Nephron (organoid): ENCODE data around the gene LSM2.
"Not testable (repeated sequence)": the region's sequence is repeated elsewhere in the genome, so short reads cannot be mapped to it uniquely, and the experiment has no call there.

Source experiments
- H3K27ac Mint-ChIP-seq, 3 experiments: 2 replicates each; pipeline ENCODE4 v1.8.0; 2020; ENCODE audit warnings: mixed read lengths in 3 of 3, mild to moderate bottlenecking in 2 of 3, moderate library complexity in 1 of 3
- H3K27me3 Mint-ChIP-seq: 2 replicates; pipeline ENCODE4 v1.8.0; 2021; ENCODE audit warnings: low read depth, mild to moderate bottlenecking, moderate library complexity, mixed read lengths
- H3K36me3 Mint-ChIP-seq: 2 replicates; pipeline ENCODE4 v1.8.0; 2020; ENCODE audit warnings: low read depth, mixed read lengths
- H3K4me1 Mint-ChIP-seq: 2 replicates; pipeline ENCODE4 v1.8.0; 2020; ENCODE audit warnings: mixed read lengths
- H3K4me3 Mint-ChIP-seq, 3 experiments: 2 replicates each; pipeline ENCODE4 v1.8.0; 2020; ENCODE audit warnings: mild to moderate bottlenecking in 3 of 3, mixed read lengths in 3 of 3, moderate library complexity in 2 of 3
- H3K9me3 Mint-ChIP-seq: 2 replicates; pipeline ENCODE4 v1.8.0; 2020; ENCODE audit warnings: mixed read lengths
- CTCF ChIP-seq, 3 experiments: fragments of 200-600 bp; sonication (generic); IDR thresholded peaks; one replicate each; pipeline ENCODE4 v1.5.0; 2021; ENCODE audit warnings: antibody characterized with exemption in 3 of 3; ENCODE audit not compliant: unreplicated experiment in 3 of 3

Gene LSM2

DNA sequence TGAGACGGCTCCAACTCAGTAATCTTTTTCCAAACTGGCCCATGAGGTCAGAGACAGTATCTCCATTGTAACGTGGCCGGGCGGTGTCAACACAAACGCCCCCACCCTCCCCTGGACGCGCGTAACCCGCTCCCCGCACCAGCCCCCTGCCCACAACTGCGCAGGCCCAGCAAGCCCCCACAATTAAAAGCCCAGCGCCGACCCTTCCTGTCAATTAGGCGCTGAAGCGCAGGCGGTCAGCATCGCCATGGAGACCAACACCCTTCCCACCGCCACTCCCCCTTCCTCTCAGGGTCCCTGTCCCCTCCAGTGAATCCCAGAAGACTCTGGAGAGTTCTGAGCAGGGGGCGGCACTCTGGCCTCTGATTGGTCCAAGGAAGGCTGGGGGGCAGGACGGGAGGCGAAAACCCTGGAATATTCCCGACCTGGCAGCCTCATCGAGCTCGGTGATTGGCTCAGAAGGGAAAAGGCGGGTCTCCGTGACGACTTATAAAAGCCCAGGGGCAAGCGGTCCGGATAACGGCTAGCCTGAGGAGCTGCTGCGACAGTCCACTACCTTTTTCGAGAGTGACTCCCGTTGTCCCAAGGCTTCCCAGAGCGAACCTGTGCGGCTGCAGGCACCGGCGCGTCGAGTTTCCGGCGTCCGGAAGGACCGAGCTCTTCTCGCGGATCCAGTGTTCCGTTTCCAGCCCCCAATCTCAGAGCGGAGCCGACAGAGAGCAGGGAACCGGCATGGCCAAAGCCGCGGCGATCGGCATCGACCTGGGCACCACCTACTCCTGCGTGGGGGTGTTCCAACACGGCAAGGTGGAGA, 8.5 kb upstream of the LSM2 start, which contains the start of the genes HSPA1A and HSPA1L:
Gene HSPA1A, plus strand, starts transcription at position 519 of the 814 bp plus-strand sequence. Its CDS starts 214 bp downstream, at position 733.
Gene HSPA1L, minus strand, starts transcription at position 259 of the 814 bp plus-strand sequence. CDS start 3,311 bp downstream, outside the sequence.
- peak within 1 kb of the TSS; percentile 89 to 90 (median 89) for H3K4me3 Mint-ChIP-seq
- H3K27ac Mint-ChIP-seq = peak within 1 kb of the TSS; percentile 99
- no peak for TF ChIP-seq CTCF (IDR thresholded peaks at IDR 0.05; ENCODE audit: unreplicated experiment in 3 of 3)
- peaks cover 14% of the 10 kb centered on the region for H3K9me3 Mint-ChIP-seq
- H3K4me1 Mint-ChIP-seq = peaks cover 30% of the 10 kb centered on the region
- H3K27me3 Mint-ChIP-seq = no peaks in the 10 kb centered on the region
- peaks cover 11% of the 10 kb centered on the region for H3K36me3 Mint-ChIP-seq

- peak overlapping the region; percentile 99 for H3K27ac Mint-ChIP-seq
- peaks cover 11% of the 10 kb centered on the region for H3K36me3 Mint-ChIP-seq
- H3K4me1 Mint-ChIP-seq = peaks cover 24% of the 10 kb centered on the region
- H3K9me3 Mint-ChIP-seq = peaks cover 14% of the 10 kb centered on the region
- H3K4me3 Mint-ChIP-seq = peak overlapping the region; percentile 89 to 90 (median 89)
- no peaks in the 10 kb centered on the region for H3K27me3 Mint-ChIP-seq
- TF ChIP-seq CTCF (IDR thresholded peaks at IDR 0.05; ENCODE audit: unreplicated experiment in 3 of 3) = no peak
Observed at GRCh38 chr6:31814677-31815024, 7.9 kb upstream of the LSM2 start.

- H3K36me3 Mint-ChIP-seq = peaks cover 11% of the 10 kb centered on the region
- peaks cover 20% of the 10 kb centered on the region for H3K4me1 Mint-ChIP-seq
- peak overlapping the region; percentile 99 for H3K27ac Mint-ChIP-seq
- peak overlapping the region; percentile 89 to 90 (median 89) for H3K4me3 Mint-ChIP-seq
- H3K27me3 Mint-ChIP-seq = no peaks in the 10 kb centered on the region
- peaks cover 11% of the 10 kb centered on the region for H3K9me3 Mint-ChIP-seq
- TF ChIP-seq CTCF (IDR thresholded peaks at IDR 0.05; ENCODE audit: unreplicated experiment in 3 of 3) = no peak
Observed at GRCh38 chr6:31813465-31813849, 6.7 kb upstream of the LSM2 start.

- no peaks in the 10 kb centered on the region for H3K27me3 Mint-ChIP-seq
- peaks cover 16% of the 10 kb centered on the region for H3K4me1 Mint-ChIP-seq
- TF ChIP-seq CTCF (IDR thresholded peaks at IDR 0.05; ENCODE audit: unreplicated experiment in 3 of 3) = no peak
- H3K27ac Mint-ChIP-seq = peak overlapping the region in 1 of 3 experiments; percentile 62
- H3K36me3 Mint-ChIP-seq = peaks cover 5% of the 10 kb centered on the region
- no peak overlapping the region for H3K4me3 Mint-ChIP-seq
- H3K9me3 Mint-ChIP-seq = peaks cover 5% of the 10 kb centered on the region
Observed at GRCh38 chr6:31811645-31812044, 4.9 kb upstream of the LSM2 start.

GRCh38 chr6:31808599-31808998, 1.8 kb upstream of the LSM2 start:
- H3K27ac Mint-ChIP-seq = peak overlapping the region in 2 of 3 experiments; percentile 55 to 76
- H3K4me1 Mint-ChIP-seq = peaks cover 17% of the 10 kb centered on the region
- H3K36me3 Mint-ChIP-seq, H3K9me3 Mint-ChIP-seq, H3K27me3 Mint-ChIP-seq: not testable (repeated sequence)
- H3K4me3 Mint-ChIP-seq = peak overlapping the region in 1 of 3 experiments; percentile 40

DNA sequence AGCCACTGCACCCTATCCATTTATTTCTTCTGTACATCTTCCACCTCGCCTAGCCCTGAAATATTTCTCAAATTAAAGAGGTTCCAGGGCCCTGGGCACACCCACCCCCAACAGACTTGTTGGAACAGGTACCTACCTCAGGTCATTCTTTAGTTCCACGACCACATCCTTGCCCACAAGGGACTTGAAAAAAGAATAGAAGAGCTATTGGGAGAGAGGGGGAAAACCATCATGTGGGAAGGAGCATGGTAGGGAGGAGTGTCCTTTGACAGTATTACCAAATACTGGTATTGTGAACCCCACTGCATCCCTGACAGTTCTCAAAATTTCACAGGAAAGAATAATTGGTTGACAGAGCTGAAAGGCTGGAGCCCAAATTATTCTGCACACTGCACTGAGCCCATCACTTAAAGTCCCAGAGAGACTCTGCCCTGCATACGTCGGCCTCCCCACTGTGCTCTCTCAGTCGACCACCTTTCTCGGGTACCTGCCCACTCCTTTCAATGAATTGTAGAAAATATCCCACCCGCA, 762 bp downstream of the LSM2 start:
- no peak for TF ChIP-seq CTCF (IDR thresholded peaks at IDR 0.05; ENCODE audit: unreplicated experiment in 3 of 3)
- Mint-ChIP-seq H3K9me3 (no peaks in the 10 kb centered on the region), H3K27ac (peak overlapping the region; percentile 79 to 94 (median 85)), H3K4me1 (peaks cover 15% of the 10 kb centered on the region), H3K27me3 (no peaks in the 10 kb centered on the region), H3K36me3 (peaks cover 9% of the 10 kb centered on the region), H3K4me3 (peak overlapping the region; percentile 88 to 96 (median 90))

- H3K36me3 Mint-ChIP-seq, H3K4me1 Mint-ChIP-seq, H3K9me3 Mint-ChIP-seq, H3K27me3 Mint-ChIP-seq, H3K27ac Mint-ChIP-seq: not testable (repeated sequence)
- peak overlapping the region in 1 of 3 experiments; percentile 30 for H3K4me3 Mint-ChIP-seq
Observed at GRCh38 chr6:31801031-31801927, 5.5 kb downstream of the LSM2 start.
